Hypothalamus (tissue), 51 donors: Measurements from ENCODE around the gene FSTL4.

Experiments used
- DNase-seq, 51 donors: peaks; one replicate each; lab custom pipeline; 2025; lab: John Stamatoyannopoulos, UW

Gene FSTL4

GRCh38 chr5:133520991-133521706 is 91.2 kb downstream of the FSTL4 start:
- DNase-seq = no peak

GRCh38 chr5:133520062-133520461 is 92.3 kb downstream of the FSTL4 start:
- DNase-seq = no peak

GRCh38 chr5:133519191-133519590 is 93.2 kb downstream of the FSTL4 start:
- no peak for DNase-seq

GRCh38 chr5:133514456-133514855 is 97.9 kb downstream of the FSTL4 start:
- DNase-seq = no peak

GRCh38 chr5:133512896-133513295 is 99.4 kb downstream of the FSTL4 start:
- DNase-seq = no peak

GRCh38 chr5:133511653-133512235 is 100.6 kb downstream of the FSTL4 start:
- no peak for DNase-seq

- DNase-seq = no peak
These were observed 101.6 kb downstream of the FSTL4 start for GRCh38 chr5:133510634-133511262.

- DNase-seq = no peak
These were observed 102.6 kb downstream of the FSTL4 start for GRCh38 chr5:133509742-133510079.

- DNase-seq = no peak
These were observed 103.2 kb downstream of the FSTL4 start for GRCh38 chr5:133508845-133509741.

GRCh38 chr5:133508331-133508730 is 104.0 kb downstream of the FSTL4 start:
- no peak for DNase-seq

- DNase-seq = no peak
These were observed 106.2 kb downstream of the FSTL4 start for GRCh38 chr5:133506181-133506580.

- DNase-seq = no peak
These were observed 108.8 kb downstream of the FSTL4 start for GRCh38 chr5:133503511-133503910.

- no peak for DNase-seq
These were observed 112.4 kb downstream of the FSTL4 start for GRCh38 chr5:133499895-133500294.

- no peak for DNase-seq
These were observed 114.6 kb downstream of the FSTL4 start for GRCh38 chr5:133497608-133498348.

- DNase-seq = no peak
These were observed 115.7 kb downstream of the FSTL4 start for GRCh38 chr5:133496631-133497030.

GRCh38 chr5:133494923-133495246 is 117.5 kb downstream of the FSTL4 start:
- no peak for DNase-seq

GRCh38 chr5:133494232-133494922 is 118.0 kb downstream of the FSTL4 start:
- no peak for DNase-seq

- DNase-seq = no peak
These were observed 122.7 kb downstream of the FSTL4 start for GRCh38 chr5:133489632-133490031.

- DNase-seq = no peak
These were observed 125.2 kb downstream of the FSTL4 start for GRCh38 chr5:133487093-133487492.

GRCh38 chr5:133485468-133485867 is 126.9 kb downstream of the FSTL4 start:
- DNase-seq = no peak
